ENCODE results near the gene INPP4A. TPM values are rescaled to one million over a fixed set of nuclear protein-coding genes. Genes with fewer than 3 reads are reported as not detected.

Gene INPP4A
- polyA plus RNA-seq, 1 donor from 2014 or later, result 51.4 TPM

DNA sequence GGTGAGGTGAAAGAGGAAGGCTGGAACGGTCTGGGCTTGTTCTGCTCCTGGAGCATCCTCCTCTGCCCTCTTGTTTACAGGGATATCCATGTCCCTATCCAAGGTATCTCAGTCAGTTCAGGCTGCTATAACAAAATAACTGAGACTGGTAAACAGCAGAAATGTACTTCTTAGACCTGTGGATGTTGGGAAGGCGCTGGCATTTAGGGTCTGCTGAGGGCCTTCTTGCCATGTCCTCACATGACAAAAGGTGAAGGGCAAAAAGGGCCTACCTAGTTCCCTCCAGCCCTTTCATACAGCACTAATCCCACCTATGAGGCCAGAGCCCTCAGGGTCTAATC, 65.6 kb downstream of the INPP4A start:
- Histone ChIP-seq H3K9me2 (ENCODE audit: insufficient read depth, low read length) (no peaks in the 10 kb centered on the region), H3K27ac (ENCODE audit: low read length) (no peak overlapping the region), H3K4me2 (ENCODE audit: low read length) (no peak overlapping the region), H3K79me2 (replicated peaks; ENCODE audit: insufficient read depth, low read length) (peaks cover 10% of the 10 kb centered on the region), H4K20me1 (ENCODE audit: insufficient read depth) (no peaks in the 10 kb centered on the region), H2AFZ (ENCODE audit: low read depth, low read length) (no peak overlapping the region), H3F3A (ENCODE audit: insufficient read depth, low read length, poor library complexity, severe bottlenecking) (no peaks in the 10 kb centered on the region), H3K9ac (ENCODE audit: low read length) (no peak overlapping the region), H3K4me3 (ENCODE audit: low read length) (no peak overlapping the region), H3K9me3 (ENCODE audit: low read length) (no peaks in the 10 kb centered on the region), H3K36me3 (ENCODE audit: insufficient read depth, low read length) (no peaks in the 10 kb centered on the region), H3K27me3 (ENCODE audit: insufficient read depth, low read depth, low read length) (no peaks in the 10 kb centered on the region)
- no peak for TF ChIP-seq RAD21 (conservative IDR thresholded peaks at IDR 0.05)
- no peak for TF ChIP-seq MXI1 (conservative IDR thresholded peaks at IDR 0.05; ENCODE audit: poor library complexity, severe bottlenecking)
- TF ChIP-seq REST (IDR thresholded peaks at IDR 0.05; ENCODE audit: borderline replicate concordance), result no peak
- no peak for TF ChIP-seq EZH2 (IDR thresholded peaks at IDR 0.05; ENCODE audit: borderline replicate concordance, insufficient read depth, low read length, poor library complexity, severe bottlenecking)
- no peak for TF ChIP-seq CTCF (IDR thresholded peaks at IDR 0.05; ENCODE audit: poor library complexity, severe bottlenecking)
- no peak for TF ChIP-seq TAF1 (IDR thresholded peaks at IDR 0.05; ENCODE audit: low read depth)
- no peak for TF ChIP-seq POLR2AphosphoS5 (IDR thresholded peaks at IDR 0.05)
- no peak for TF ChIP-seq SMC3 (conservative IDR thresholded peaks at IDR 0.05; ENCODE audit: poor library complexity)
- TF ChIP-seq EP300 (conservative IDR thresholded peaks at IDR 0.05; ENCODE audit: poor library complexity, severe bottlenecking), result no peak

GRCh38 chr2:98511981-98512380, 67.3 kb downstream of the INPP4A start:
- H3K9ac ChIP-seq (ENCODE audit: low read length), result no peak overlapping the region
- no peak overlapping the region for H2AFZ ChIP-seq (ENCODE audit: low read depth, low read length)
- TF ChIP-seq RAD21 (conservative IDR thresholded peaks at IDR 0.05), result no peak
- no peak for TF ChIP-seq SMC3 (conservative IDR thresholded peaks at IDR 0.05; ENCODE audit: poor library complexity)
- no peak for TF ChIP-seq TAF1 (IDR thresholded peaks at IDR 0.05; ENCODE audit: low read depth)
- TF ChIP-seq EZH2 (IDR thresholded peaks at IDR 0.05; ENCODE audit: borderline replicate concordance, insufficient read depth, low read length, poor library complexity, severe bottlenecking), result no peak
- no peak for TF ChIP-seq POLR2AphosphoS5 (IDR thresholded peaks at IDR 0.05)
- no peak for TF ChIP-seq EP300 (conservative IDR thresholded peaks at IDR 0.05; ENCODE audit: poor library complexity, severe bottlenecking)
- TF ChIP-seq CTCF (IDR thresholded peaks at IDR 0.05; ENCODE audit: poor library complexity, severe bottlenecking), result no peak
- no peak for TF ChIP-seq MXI1 (conservative IDR thresholded peaks at IDR 0.05; ENCODE audit: poor library complexity, severe bottlenecking)
- TF ChIP-seq REST (IDR thresholded peaks at IDR 0.05; ENCODE audit: borderline replicate concordance), result no peak
- no peaks in the 10 kb centered on the region for H3K9me3 ChIP-seq (ENCODE audit: low read length)
- H3K4me2 ChIP-seq (ENCODE audit: low read length), result no peak overlapping the region
- no peaks in the 10 kb centered on the region for H3K9me2 ChIP-seq (ENCODE audit: insufficient read depth, low read length)
- H3K27me3 ChIP-seq (ENCODE audit: insufficient read depth, low read depth, low read length), result no peaks in the 10 kb centered on the region
- H4K20me1 ChIP-seq (ENCODE audit: insufficient read depth), result no peaks in the 10 kb centered on the region
- no peak overlapping the region for H3K4me3 ChIP-seq (ENCODE audit: low read length)
- H3K36me3 ChIP-seq (ENCODE audit: insufficient read depth, low read length), result no peaks in the 10 kb centered on the region
- peaks cover 10% of the 10 kb centered on the region for H3K79me2 ChIP-seq (replicated peaks; ENCODE audit: insufficient read depth, low read length)
- H3K27ac ChIP-seq (ENCODE audit: low read length), result no peak overlapping the region
- no peaks in the 10 kb centered on the region for H3F3A ChIP-seq (ENCODE audit: insufficient read depth, low read length, poor library complexity, severe bottlenecking)
